ENCODE results near the gene ISL2. TPM values are rescaled to one million over a fixed set of nuclear protein-coding genes. Genes with fewer than 3 reads are reported as not detected.

ISL2 gene
- total and polyA plus RNA-seq, 2 of the 13 experiments (the other 11 are each of a cell fraction or from before 2014, with no cell fraction given): 4.3 to 5.1 TPM

DNA sequence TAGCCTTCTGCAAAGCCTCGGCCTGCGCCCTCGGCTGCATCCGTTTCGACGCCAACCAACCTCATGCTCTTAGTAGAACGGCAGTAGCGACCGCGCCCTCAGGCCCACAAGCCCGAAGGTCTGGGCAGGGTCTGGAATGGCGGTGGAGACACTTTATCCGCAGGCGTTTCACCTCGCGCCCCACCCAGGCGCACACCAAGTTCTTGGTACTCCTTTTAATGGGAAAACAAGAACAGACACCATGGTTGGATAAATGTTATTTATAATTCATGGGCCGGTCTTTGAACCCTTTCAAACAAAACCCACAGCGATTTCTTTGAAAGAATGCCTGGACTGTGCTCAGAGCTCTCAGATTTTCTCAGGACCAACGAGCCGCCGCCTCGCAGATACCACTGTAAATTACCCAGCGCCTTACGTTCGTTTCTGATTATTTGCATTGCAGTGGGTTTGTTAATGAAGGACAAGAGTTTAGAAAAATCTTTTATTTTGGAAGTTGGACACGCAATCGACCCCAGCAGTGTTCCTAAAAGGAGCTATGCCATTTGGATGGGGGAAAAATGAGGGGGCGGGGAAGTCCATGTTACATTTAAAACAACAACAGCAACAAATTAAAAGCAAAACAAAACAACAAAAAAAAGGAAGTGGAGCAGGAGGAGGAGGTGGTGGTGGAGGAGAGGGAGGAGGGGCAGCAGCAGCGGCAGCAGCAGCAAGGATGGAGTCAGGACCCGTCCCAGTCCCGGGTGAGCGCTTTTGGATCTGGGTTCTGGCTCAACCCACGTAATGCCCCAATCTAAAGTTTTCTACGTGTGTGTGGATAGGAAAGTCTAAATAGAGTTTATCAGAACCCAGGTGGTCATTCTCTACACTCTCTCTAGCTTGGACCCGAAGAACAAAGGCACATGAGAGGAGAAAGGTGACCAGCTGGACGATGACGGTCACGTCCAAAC lies 993 bp upstream of the ISL2 start (continued):
- TF ChIP-seq ATF7-NPFF (CRISPR knock-in tag; IDR thresholded peaks at IDR 0.05; ENCODE audit: low read depth): no peak
- TF ChIP-seq, protein P1, sequence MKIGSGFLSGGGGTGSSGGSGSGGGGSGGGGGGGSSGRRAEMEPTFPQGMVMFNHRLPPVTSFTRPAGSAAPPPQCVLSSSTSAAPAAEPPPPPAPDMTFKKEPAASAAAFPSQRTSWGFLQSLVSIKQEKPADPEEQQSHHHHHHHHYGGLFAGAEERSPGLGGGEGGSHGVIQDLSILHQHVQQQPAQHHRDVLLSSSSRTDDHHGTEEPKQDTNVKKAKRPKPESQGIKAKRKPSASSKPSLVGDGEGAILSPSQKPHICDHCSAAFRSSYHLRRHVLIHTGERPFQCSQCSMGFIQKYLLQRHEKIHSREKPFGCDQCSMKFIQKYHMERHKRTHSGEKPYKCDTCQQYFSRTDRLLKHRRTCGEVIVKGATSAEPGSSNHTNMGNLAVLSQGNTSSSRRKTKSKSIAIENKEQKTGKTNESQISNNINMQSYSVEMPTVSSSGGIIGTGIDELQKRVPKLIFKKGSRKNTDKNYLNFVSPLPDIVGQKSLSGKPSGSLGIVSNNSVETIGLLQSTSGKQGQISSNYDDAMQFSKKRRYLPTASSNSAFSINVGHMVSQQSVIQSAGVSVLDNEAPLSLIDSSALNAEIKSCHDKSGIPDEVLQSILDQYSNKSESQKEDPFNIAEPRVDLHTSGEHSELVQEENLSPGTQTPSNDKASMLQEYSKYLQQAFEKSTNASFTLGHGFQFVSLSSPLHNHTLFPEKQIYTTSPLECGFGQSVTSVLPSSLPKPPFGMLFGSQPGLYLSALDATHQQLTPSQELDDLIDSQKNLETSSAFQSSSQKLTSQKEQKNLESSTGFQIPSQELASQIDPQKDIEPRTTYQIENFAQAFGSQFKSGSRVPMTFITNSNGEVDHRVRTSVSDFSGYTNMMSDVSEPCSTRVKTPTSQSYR (CRISPR knock-in tag; IDR thresholded peaks at IDR 0.05; ENCODE audit: borderline replicate concordance): no peak
- TF ChIP-seq HNRNPK (IDR thresholded peaks at IDR 0.05; ENCODE audit: low read depth, low read length, poor library complexity, severe bottlenecking): no peak
- no peak for TF ChIP-seq GATAD2A (CRISPR knock-in tag; IDR thresholded peaks at IDR 0.05)
- no peak for TF ChIP-seq TCF7 (IDR thresholded peaks at IDR 0.05; ENCODE audit: low read depth)
- TF ChIP-seq ZNF766 (CRISPR knock-in tag; IDR thresholded peaks at IDR 0.05; ENCODE audit: borderline replicate concordance): no peak
- TF ChIP-seq, protein P2, sequence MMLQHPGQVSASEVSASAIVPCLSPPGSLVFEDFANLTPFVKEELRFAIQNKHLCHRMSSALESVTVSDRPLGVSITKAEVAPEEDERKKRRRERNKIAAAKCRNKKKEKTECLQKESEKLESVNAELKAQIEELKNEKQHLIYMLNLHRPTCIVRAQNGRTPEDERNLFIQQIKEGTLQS (CRISPR knock-in tag; IDR thresholded peaks at IDR 0.05): no peak
- TF ChIP-seq, protein P3, sequence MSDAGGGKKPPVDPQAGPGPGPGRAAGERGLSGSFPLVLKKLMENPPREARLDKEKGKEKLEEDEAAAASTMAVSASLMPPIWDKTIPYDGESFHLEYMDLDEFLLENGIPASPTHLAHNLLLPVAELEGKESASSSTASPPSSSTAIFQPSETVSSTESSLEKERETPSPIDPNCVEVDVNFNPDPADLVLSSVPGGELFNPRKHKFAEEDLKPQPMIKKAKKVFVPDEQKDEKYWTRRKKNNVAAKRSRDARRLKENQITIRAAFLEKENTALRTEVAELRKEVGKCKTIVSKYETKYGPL (CRISPR knock-in tag; IDR thresholded peaks at IDR 0.05): no peak
- TF ChIP-seq, protein P4, sequence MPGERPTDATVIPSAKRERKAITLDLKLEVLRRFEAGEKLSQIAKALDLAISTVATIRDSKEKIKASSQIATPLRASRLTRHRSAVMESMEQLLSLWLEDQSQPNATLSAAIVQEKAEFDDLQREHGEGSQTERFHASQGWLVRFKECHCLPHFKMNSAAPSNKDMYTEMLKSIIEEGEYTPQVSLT (CRISPR knock-in tag; IDR thresholded peaks at IDR 0.05; ENCODE audit: borderline replicate concordance, low read depth): no peak
- no peak for TF ChIP-seq ZFP41 (CRISPR knock-in tag; IDR thresholded peaks at IDR 0.05; ENCODE audit: borderline replicate concordance)
- no peak for TF ChIP-seq ZNF383 (CRISPR knock-in tag; IDR thresholded peaks at IDR 0.05; ENCODE audit: borderline replicate concordance)
- no peak for TF ChIP-seq CREB1 (IDR thresholded peaks at IDR 0.05)
- no peak for TF ChIP-seq CREB1 (CRISPR knock-in tag; IDR thresholded peaks at IDR 0.05)
- TF ChIP-seq ZMYM3 (CRISPR knock-in tag; IDR thresholded peaks at IDR 0.05): no peak
- TF ChIP-seq MIXL1 (CRISPR knock-in tag; IDR thresholded peaks at IDR 0.05): no peak
- TF ChIP-seq, protein P5, sequence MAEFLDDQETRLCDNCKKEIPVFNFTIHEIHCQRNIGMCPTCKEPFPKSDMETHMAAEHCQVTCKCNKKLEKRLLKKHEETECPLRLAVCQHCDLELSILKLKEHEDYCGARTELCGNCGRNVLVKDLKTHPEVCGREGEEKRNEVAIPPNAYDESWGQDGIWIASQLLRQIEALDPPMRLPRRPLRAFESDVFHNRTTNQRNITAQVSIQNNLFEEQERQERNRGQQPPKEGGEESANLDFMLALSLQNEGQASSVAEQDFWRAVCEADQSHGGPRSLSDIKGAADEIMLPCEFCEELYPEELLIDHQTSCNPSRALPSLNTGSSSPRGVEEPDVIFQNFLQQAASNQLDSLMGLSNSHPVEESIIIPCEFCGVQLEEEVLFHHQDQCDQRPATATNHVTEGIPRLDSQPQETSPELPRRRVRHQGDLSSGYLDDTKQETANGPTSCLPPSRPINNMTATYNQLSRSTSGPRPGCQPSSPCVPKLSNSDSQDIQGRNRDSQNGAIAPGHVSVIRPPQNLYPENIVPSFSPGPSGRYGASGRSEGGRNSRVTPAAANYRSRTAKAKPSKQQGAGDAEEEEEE (CRISPR knock-in tag; IDR thresholded peaks at IDR 0.05; ENCODE audit: borderline replicate concordance): no peak
- TF ChIP-seq ZFX (CRISPR knock-in tag; IDR thresholded peaks at IDR 0.05; ENCODE audit: low read depth): peak; percentile 30; the same call in 1 of the 2 replicates
- TF ChIP-seq MBNL3 (CRISPR knock-in tag; conservative IDR thresholded peaks at IDR 0.05): no peak
- no peak for TF ChIP-seq KAT8 (CRISPR knock-in tag; IDR thresholded peaks at IDR 0.05)
- TF ChIP-seq, protein P6, sequence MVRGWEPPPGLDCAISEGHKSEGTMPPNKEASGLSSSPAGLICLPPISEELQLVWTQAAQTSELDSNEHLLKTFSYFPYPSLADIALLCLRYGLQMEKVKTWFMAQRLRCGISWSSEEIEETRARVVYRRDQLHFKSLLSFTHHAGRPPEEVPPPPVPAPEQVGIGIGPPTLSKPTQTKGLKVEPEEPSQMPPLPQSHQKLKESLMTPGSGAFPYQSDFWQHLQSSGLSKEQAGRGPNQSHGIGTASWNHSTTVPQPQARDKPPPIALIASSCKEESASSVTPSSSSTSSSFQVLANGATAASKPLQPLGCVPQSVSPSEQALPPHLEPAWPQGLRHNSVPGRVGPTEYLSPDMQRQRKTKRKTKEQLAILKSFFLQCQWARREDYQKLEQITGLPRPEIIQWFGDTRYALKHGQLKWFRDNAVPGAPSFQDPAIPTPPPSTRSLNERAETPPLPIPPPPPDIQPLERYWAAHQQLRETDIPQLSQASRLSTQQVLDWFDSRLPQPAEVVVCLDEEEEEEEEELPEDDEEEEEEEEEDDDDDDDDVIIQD (CRISPR knock-in tag; IDR thresholded peaks at IDR 0.05; ENCODE audit: low read depth): no peak
- no peak for TF ChIP-seq SOX13 (IDR thresholded peaks at IDR 0.05)
- TF ChIP-seq SOX13 (CRISPR knock-in tag; conservative IDR thresholded peaks at IDR 0.05 in 1 of 2, IDR thresholded peaks at IDR 0.05 in 1 of 2): no peak
- no peak for TF ChIP-seq ARNTL (CRISPR knock-in tag; IDR thresholded peaks at IDR 0.05)
